ENCODE measurements around the gene NHSL1.
A peak's percentile ranks its signal among the peaks of the same experiment; 100 is the strongest.

Gene NHSL1, protein sequence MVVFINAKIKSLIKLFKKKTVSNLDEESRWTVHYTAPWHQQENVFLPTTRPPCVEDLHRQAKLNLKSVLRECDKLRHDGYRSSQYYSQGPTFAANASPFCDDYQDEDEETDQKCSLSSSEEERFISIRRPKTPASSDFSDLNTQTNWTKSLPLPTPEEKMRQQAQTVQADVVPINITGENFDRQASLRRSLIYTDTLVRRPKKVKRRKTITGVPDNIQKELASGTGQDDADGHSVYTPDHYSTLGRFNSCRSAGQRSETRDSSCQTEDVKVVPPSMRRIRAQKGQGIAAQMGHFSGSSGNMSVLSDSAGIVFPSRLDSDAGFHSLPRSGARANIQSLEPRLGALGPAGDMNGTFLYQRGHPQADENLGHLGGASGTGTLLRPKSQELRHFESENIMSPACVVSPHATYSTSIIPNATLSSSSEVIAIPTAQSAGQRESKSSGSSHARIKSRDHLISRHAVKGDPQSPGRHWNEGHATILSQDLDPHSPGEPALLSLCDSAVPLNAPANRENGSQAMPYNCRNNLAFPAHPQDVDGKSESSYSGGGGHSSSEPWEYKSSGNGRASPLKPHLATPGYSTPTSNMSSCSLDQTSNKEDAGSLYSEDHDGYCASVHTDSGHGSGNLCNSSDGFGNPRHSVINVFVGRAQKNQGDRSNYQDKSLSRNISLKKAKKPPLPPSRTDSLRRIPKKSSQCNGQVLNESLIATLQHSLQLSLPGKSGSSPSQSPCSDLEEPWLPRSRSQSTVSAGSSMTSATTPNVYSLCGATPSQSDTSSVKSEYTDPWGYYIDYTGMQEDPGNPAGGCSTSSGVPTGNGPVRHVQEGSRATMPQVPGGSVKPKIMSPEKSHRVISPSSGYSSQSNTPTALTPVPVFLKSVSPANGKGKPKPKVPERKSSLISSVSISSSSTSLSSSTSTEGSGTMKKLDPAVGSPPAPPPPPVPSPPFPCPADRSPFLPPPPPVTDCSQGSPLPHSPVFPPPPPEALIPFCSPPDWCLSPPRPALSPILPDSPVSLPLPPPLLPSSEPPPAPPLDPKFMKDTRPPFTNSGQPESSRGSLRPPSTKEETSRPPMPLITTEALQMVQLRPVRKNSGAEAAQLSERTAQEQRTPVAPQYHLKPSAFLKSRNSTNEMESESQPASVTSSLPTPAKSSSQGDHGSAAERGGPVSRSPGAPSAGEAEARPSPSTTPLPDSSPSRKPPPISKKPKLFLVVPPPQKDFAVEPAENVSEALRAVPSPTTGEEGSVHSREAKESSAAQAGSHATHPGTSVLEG (N-terminal part only)

DNA sequence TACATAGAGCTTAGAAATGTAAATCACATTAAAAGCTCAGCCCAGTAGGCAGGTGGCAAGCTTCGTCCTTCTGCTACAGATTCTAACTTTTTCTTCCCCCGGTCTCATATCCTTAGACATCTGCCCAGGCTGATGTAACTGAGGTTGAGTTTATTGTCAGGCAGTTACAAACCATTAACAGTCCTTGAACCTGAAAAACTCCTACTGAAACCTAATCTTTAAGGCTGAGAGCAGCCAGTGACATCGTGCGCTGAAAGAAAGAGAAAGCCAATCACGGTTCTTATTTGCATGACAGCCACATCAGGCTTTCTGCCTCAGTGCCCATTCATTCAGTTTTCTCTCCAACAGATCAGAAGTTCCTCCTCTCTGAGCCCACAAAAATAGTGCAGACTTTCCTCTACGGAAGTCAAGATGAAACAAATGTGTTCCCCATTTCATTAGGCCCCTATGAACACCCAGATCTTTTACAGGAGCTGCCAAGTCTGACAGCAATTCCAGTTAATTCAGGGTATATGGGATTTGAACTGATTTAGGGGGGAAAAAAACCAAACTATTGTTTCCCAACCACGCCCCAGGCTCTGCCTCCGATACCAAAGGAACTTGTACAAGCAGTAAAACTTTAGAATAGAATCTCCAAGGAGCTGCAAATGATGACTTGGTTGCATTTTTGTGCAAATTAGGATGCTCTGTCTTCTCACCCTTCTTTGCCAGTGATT is at the start of gene NHSL1:
NHSL1 (minus strand) TSS at position 192 of the 716 bp plus-strand sequence. CDS start 204 bp downstream, outside the sequence.
- CTCF ChIA-PET: interaction anchor here (1.0 to 3.7 kb wide), 4 partner anchors 8 to 18 kb away, joined by 3 to 20 read pairs (median 4); no protein-coding TSS in a partner anchor
- POLR2A ChIA-PET: no interaction called here
- DNase-seq (ENCODE audit: extremely low spot score): peak; percentile 13
- TF ChIP-seq CTCF (IDR thresholded peaks at IDR 0.05; ENCODE audit: control extremely low read depth, extremely low read depth, low read depth, missing control alignments): no peak

GRCh38 chr6:138546733-138547185 is 47.5 kb upstream of the NHSL1 start:
- POLR2A ChIA-PET: no interaction called here
- CTCF ChIA-PET: interaction anchor here (1.2 to 1.5 kb wide), 3 partner anchors 10 to 142 kb away, joined by 3 read pairs; partner anchors contain the start of gene HEBP2
- DNase-seq (ENCODE audit: extremely low spot score): no peak
- no peak for TF ChIP-seq CTCF (IDR thresholded peaks at IDR 0.05; ENCODE audit: control extremely low read depth, extremely low read depth, low read depth, missing control alignments)

- DNase-seq (ENCODE audit: extremely low spot score): no peak
- CTCF ChIA-PET: interaction anchor here (0.9 kb wide), 1 partner anchor 431 kb away, joined by 3 read pairs; no protein-coding TSS in a partner anchor
- POLR2A ChIA-PET: no interaction called here
- TF ChIP-seq CTCF (IDR thresholded peaks at IDR 0.05; ENCODE audit: control extremely low read depth, extremely low read depth, low read depth, missing control alignments): no peak
Measured at GRCh38 chr6:138545621-138545980, 46.3 kb upstream of the NHSL1 start.

- TF ChIP-seq CTCF (IDR thresholded peaks at IDR 0.05; ENCODE audit: control extremely low read depth, extremely low read depth, low read depth, missing control alignments): no peak
- CTCF ChIA-PET: interaction anchor here (0.9 to 2.4 kb wide), 3 partner anchors 8 to 430 kb away, joined by 3 to 7 read pairs (median 4); no protein-coding TSS in a partner anchor
- no peak for DNase-seq (ENCODE audit: extremely low spot score)
- POLR2A ChIA-PET: no interaction called here
Measured at GRCh38 chr6:138544501-138544900, 45.2 kb upstream of the NHSL1 start.

- ChIA-PET POLR2A (no interaction called here), CTCF (interaction anchor here (0.7 to 2.4 kb wide), 3 partner anchors 9 to 26 kb away, joined by 3 to 7 read pairs (median 4); no protein-coding TSS in a partner anchor)
- TF ChIP-seq CTCF (IDR thresholded peaks at IDR 0.05; ENCODE audit: control extremely low read depth, extremely low read depth, low read depth, missing control alignments): no peak
- no peak for DNase-seq (ENCODE audit: extremely low spot score)
Measured at GRCh38 chr6:138543657-138544056, 44.4 kb upstream of the NHSL1 start.
